PC-9 (cell line): Measurements from ENCODE around the gene CS. TPM values are rescaled to one million over a fixed set of nuclear protein-coding genes. Genes with fewer than 3 reads are reported as not detected.

Experiments
- BruUV-seq: library from RNA; stranded (reverse); fragments of 400-500 nt; replicated peaks from 2 replicates; lab custom pipeline; 2021; lab: Mats Ljungman, UMichigan
- CTCF ChIA-PET: fragments of 300-600 bp; sonication (Branson Sonifier 250); formaldehyde crosslinking; loops from one replicate; lab custom pipeline; 2022; ENCODE audit warnings: antibody characterized with exemption; lab: Charles Lee
- POLR2A ChIA-PET: fragments of 300-600 bp; sonication (Branson Sonifier 250); formaldehyde crosslinking; loops from one replicate; lab custom pipeline; 2022; ENCODE audit warnings: antibody characterized with exemption; ENCODE audit not compliant: unreplicated experiment; lab: Charles Lee
- DNase-seq, 2 experiments: peaks; one replicate each; pipeline versions ENCODE4 v3.0.0 to v3.0.0-alpha.2; 2015 to 2022; ENCODE audit warnings: mixed read lengths in 1 of 2
- H2AFZ ChIP-seq: fragments of 200-600 bp; sonication (generic); 2 replicates; pipeline ENCODE4 v1.8.1; 2017; ENCODE audit warnings: antibody characterized with exemption
- H3F3A ChIP-seq: fragments of 200-600 bp; sonication (generic); 2 replicates; pipeline ENCODE4 v1.8.1; 2017; ENCODE audit warnings: antibody characterized with exemption, mild to moderate bottlenecking, low read depth; ENCODE audit not compliant: insufficient read depth
- H3K27ac ChIP-seq: fragments of 200-600 bp; sonication (generic); 2 replicates; pipeline ENCODE4 v1.6.1; 2016; ENCODE audit warnings: mixed run types
- H3K27me3 ChIP-seq: fragments of 200-600 bp; sonication (generic); 2 replicates; pipeline ENCODE4 v1.6.1; 2016; ENCODE audit warnings: low read depth, mixed run types; ENCODE audit not compliant: insufficient read depth
- H3K36me3 ChIP-seq: fragments of 200-600 bp; sonication (generic); 2 replicates; pipeline ENCODE4 v1.6.1; 2016; ENCODE audit warnings: low read depth, mixed run types
- H3K4me1 ChIP-seq: fragments of 200-600 bp; sonication (generic); replicated peaks from 2 replicates; pipeline ENCODE4 v1.6.1; 2016; ENCODE audit warnings: mixed run types; ENCODE audit not compliant: insufficient read depth
- H3K4me2 ChIP-seq: fragments of 200-600 bp; sonication (generic); 2 replicates; pipeline ENCODE4 v1.6.1; 2017; ENCODE audit warnings: mixed run types
- H3K4me3 ChIP-seq: fragments of 200-600 bp; sonication (generic); 2 replicates; pipeline ENCODE4 v1.6.1; 2016; ENCODE audit warnings: mixed run types
- H3K79me2 ChIP-seq: fragments of 200-600 bp; sonication (generic); 2 replicates; pipeline ENCODE4 v1.6.1; 2017; ENCODE audit warnings: low read depth, mixed run types
- H3K9me2 ChIP-seq: fragments of 200-600 bp; sonication (generic); 2 replicates; pipeline ENCODE4 v1.8.1; 2017; ENCODE audit warnings: mild to moderate bottlenecking; ENCODE audit not compliant: insufficient read depth
- H3K9me3 ChIP-seq: fragments of 200-600 bp; sonication (generic); 2 replicates; pipeline ENCODE4 v1.8.1; 2016; ENCODE audit warnings: low read depth; ENCODE audit not compliant: insufficient read depth
- H4K20me1 ChIP-seq: fragments of 200-600 bp; sonication (generic); 2 replicates; pipeline ENCODE4 v1.8.1; 2017; ENCODE audit not compliant: insufficient read depth
- CTCF ChIP-seq: fragments of 200-600 bp; sonication (generic); conservative IDR thresholded peaks from 2 replicates; pipeline ENCODE4 v1.6.1; 2017; ENCODE audit warnings: mixed run types, antibody characterized with exemption, mild to moderate bottlenecking, moderate library complexity
- EZH2 ChIP-seq: fragments of 200-600 bp; sonication (generic); IDR thresholded peaks from 2 replicates; pipeline ENCODE4 v1.8.0; 2017; ENCODE audit warnings: antibody characterized with exemption, low read depth
- intact Hi-C: fragments of 100-400 bp; cut with micrococcal nuclease; formaldehyde crosslinking; loops from one replicate; pipeline ENCODE4 v1.10.0; 2022; ENCODE audit not compliant: unreplicated experiment
- total RNA-seq: library from RNA; stranded (reverse); gene quantifications from 2 replicates; pipeline ENCODE4 v1.2.3, GENCODE V29; 2021

The CS gene
- total RNA-seq, 1 experiment from 2014 or later = 205 TPM

- Histone ChIP-seq H3F3A (peaks cover 8% of the 10 kb centered on the region; the same call in 1 of the 2 replicates), H3K9me2 (no peaks in the 10 kb centered on the region), H4K20me1 (no peaks in the 10 kb centered on the region), H3K36me3 (0 out of 2 replicates have a peak, but pooled peaks cover 3% of the 10 kb centered on the region), H3K27me3 (no peaks in the 10 kb centered on the region), H3K79me2 (no peaks in the 10 kb centered on the region), H3K4me2 (no peak overlapping the region), H3K27ac (no peak overlapping the region), H3K4me1 (no peaks in the 10 kb centered on the region), H3K4me3 (no peak overlapping the region), H2AFZ (no peak overlapping the region), H3K9me3 (no peaks in the 10 kb centered on the region)
- no peak for TF ChIP-seq EZH2
- TF ChIP-seq CTCF = no peak
- ChIA-PET POLR2A (interaction anchor here (0.7 kb wide), 1 partner anchor 212 kb away, joined by 4 read pairs; the partner anchor contains the start of gene TIMELESS), CTCF (no interaction called here)
- no TSS peak for BruUV-seq
- intact Hi-C loops = no loop called here
- no peak for DNase-seq
These were observed 63.1 kb downstream of the CS start for GRCh38 chr12:56236985-56237384.

- Histone ChIP-seq H4K20me1 (no peaks in the 10 kb centered on the region), H3K4me3 (no peak overlapping the region), H3K27ac (no peak overlapping the region), H3F3A (peaks cover 8% of the 10 kb centered on the region; the same call in 1 of the 2 replicates), H3K9me2 (no peaks in the 10 kb centered on the region), H3K4me1 (no peaks in the 10 kb centered on the region), H2AFZ (no peak overlapping the region), H3K9me3 (no peaks in the 10 kb centered on the region), H3K4me2 (no peak overlapping the region), H3K36me3 (0 out of 2 replicates have a peak, but pooled peaks cover 3% of the 10 kb centered on the region), H3K79me2 (no peaks in the 10 kb centered on the region), H3K27me3 (no peaks in the 10 kb centered on the region)
- POLR2A ChIA-PET = interaction anchor here (0.7 kb wide), 1 partner anchor 213 kb away, joined by 4 read pairs; the partner anchor contains the start of gene TIMELESS
- no peak for DNase-seq
- intact Hi-C loops = no loop called here
- TF ChIP-seq EZH2 (no peak), CTCF (no peak)
- BruUV-seq = no TSS peak
- CTCF ChIA-PET = no interaction called here
These were observed 64.0 kb downstream of the CS start for GRCh38 chr12:56236091-56236490.

GRCh38 chr12:56234746-56235436, 65.2 kb downstream of the CS start:
- no peaks in the 10 kb centered on the region for H3K79me2 ChIP-seq
- no TSS peak for BruUV-seq
- H3F3A ChIP-seq = peaks cover 8% of the 10 kb centered on the region; the same call in 1 of the 2 replicates
- H3K4me2 ChIP-seq = no peak overlapping the region
- H3K9me3 ChIP-seq = no peaks in the 10 kb centered on the region
- no peaks in the 10 kb centered on the region for H4K20me1 ChIP-seq
- DNase-seq = no peak
- ChIA-PET POLR2A (interaction anchor here (0.5 kb wide), 1 partner anchor 261 kb away, joined by 6 read pairs; the partner anchor contains the start of gene RAB5B), CTCF (no interaction called here)
- H3K27me3 ChIP-seq = no peaks in the 10 kb centered on the region
- intact Hi-C loops = no loop called here
- H3K9me2 ChIP-seq = no peaks in the 10 kb centered on the region
- no peak overlapping the region for H2AFZ ChIP-seq
- TF ChIP-seq CTCF = no peak
- no peak for TF ChIP-seq EZH2
- no peaks in the 10 kb centered on the region for H3K4me1 ChIP-seq
- no peaks in the 10 kb centered on the region for H3K36me3 ChIP-seq
- no peak overlapping the region for H3K27ac ChIP-seq
- no peak overlapping the region for H3K4me3 ChIP-seq
